ENCODE data around the gene CLEC7A. TPM values are rescaled to one million over a fixed set of nuclear protein-coding genes. Genes with fewer than 3 reads are reported as not detected.

The CLEC7A gene
- total RNA-seq, 1 experiment from 2014 or later: not detected

DNA sequence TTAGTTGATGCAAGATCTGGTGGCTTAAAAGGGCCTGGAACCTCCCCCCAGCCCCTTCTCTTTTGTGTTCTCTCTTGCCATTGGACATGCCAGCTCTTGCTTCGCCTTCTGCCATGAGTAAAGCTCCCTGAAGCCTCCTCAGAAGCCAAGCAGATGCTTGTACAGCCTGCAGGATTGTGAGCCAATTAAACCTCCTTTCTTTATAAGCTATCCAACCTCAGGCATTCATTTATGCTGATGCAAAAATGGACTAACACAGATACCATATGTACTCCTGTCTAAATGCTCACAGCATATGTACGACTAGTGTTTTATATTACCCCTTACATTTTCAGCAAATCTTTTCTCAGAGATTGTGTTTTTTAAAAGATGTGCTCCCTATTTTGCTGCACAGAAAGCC, 57.9 kb downstream of the CLEC7A start:
- in situ Hi-C loops (cut with HindIII; ENCODE audit: low pct_unique_long_range_greater_than_20kb, low sequenced_read_pairs): no loop called here

DNA sequence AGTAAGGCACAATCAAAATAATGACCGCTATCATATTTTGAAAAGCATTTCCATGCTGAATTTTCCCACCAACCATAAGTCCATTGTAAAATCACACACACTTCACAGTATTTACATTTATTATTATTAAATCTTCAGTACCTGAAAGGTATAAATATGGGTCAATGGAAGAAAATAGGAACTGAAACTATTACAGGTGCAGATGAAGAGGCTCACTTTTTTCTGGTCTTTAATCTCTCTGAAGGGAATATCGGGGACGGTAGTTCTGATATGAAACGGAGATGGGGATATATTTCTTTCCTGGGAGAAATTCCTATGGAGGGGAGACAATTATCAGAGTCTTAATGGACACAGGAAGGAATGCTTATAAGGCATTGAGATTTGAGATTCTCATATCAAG, 59.6 kb downstream of the CLEC7A start:
- DNase-seq (ENCODE audit: low read depth, low spot score): no peak
- in situ Hi-C loops (cut with HindIII; ENCODE audit: low pct_unique_long_range_greater_than_20kb, low sequenced_read_pairs): no loop called here

More for the DNA sequence above, 57.9 kb downstream of the CLEC7A start:
- no peak for DNase-seq (ENCODE audit: low read depth, low spot score)

DNA sequence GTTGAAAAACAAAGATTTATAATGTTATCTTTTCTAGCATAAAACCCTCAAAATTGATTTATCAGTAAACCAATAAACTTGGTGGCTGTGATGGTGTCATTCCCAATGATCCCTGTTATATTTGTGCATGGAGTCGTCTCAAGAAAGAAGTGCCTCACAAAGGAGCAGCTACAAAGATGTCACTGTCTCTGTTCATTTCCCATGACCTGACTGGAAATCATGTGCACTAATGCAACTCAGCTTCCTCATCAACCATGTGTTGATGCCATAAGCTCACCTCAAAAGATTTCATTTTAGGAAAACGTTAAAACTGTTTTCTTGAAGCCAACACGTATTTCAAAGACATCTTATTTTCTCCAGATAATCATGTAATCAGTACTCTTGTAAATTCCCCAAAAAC, 60.0 kb downstream of the CLEC7A start:
- DNase-seq (ENCODE audit: low read depth, low spot score): peak; percentile 33
- in situ Hi-C loops (cut with HindIII; ENCODE audit: low pct_unique_long_range_greater_than_20kb, low sequenced_read_pairs): no loop called here

DNA sequence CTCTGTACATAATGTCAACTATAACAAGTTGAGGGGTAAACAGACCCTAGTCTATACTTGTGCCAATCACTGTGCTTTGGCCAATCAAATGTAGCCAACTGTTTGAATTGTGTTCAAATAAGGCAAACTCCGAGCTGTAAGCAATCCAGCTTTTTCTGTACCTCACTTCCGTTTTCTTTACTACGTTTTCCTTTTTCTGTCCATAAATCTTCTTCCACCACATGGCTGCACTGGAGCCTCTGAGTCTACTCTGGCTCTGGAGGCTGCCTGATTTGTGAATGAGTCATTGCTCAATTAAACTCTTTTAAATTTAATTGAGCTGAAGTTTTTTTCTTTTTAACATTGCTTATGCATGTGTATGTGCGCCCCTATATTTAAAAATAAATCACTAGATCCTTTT, 60.9 kb downstream of the CLEC7A start:
- in situ Hi-C loops (cut with HindIII; ENCODE audit: low pct_unique_long_range_greater_than_20kb, low sequenced_read_pairs): no loop called here
- no peak for DNase-seq (ENCODE audit: low read depth, low spot score)

DNA sequence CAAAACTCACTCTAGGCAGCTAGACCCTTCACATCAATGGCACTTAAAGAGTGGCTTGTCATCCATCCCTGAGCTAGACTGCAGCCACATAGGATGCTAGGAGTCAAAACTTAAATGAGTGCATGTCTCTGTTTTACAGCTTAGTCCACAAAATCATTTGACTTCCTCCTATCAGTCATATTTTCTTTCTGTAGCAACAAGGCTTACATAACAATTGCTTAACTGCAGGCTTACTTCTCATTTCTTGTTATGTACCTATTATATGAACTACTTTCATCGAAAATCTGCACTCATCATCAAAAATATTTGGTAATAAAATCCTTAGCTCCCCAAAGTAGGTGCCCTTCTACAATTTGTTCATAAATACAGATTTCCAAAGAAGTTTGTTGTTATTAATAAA, 61.4 kb downstream of the CLEC7A start:
- in situ Hi-C loops (cut with HindIII; ENCODE audit: low pct_unique_long_range_greater_than_20kb, low sequenced_read_pairs): no loop called here
- no peak for DNase-seq (ENCODE audit: low read depth, low spot score)

DNA sequence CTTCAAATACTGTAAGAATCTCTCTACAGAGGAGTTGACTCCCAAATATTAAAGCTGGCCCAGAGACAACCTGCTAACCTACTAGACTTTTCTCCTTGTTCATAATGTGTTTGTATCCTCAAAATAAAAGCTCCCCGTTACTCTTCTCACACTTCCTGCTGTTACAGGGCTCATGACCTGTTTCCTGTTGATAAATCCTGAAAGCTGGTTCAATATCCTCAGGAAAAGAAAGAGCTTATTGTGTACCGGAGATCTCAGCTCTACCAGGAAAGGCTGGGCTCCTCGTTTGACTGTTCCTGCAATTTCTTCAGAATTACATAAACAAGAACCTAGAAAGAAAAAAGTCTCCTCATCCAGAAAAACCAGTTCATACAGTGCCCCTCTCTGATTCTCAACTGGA, 62.1 kb downstream of the CLEC7A start:
- in situ Hi-C loops (cut with HindIII; ENCODE audit: low pct_unique_long_range_greater_than_20kb, low sequenced_read_pairs): no loop called here
- DNase-seq (ENCODE audit: low read depth, low spot score): peak; percentile 93

DNA sequence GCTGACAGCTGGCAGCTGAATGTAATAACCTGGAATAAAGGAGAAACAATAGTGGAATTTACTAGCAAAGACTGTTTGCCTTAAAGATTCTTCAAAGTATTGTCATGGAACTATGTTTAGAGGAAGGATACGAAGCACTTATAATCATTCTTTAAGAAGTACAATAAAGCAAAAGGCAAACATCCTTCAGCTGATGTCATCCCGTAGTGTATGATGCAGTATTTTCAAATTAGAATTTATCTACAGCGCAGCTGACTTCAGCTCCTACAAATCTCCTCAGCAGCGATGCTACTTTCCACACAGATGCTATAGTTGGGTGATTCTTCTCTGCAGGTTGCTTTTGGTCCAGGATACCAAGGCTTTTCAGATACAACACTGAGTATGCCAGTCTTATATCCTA, 62.7 kb downstream of the CLEC7A start:
- peak; percentile 2 for DNase-seq (ENCODE audit: low read depth, low spot score)
- in situ Hi-C loops (cut with HindIII; ENCODE audit: low pct_unique_long_range_greater_than_20kb, low sequenced_read_pairs): no loop called here

Other genes with a start within 250 kb of the CLEC7A start
- gene KLRF2, start 248.7 kb downstream of the CLEC7A start, total RNA-seq (2014; rRNA removed; shearing (Covaris generic)): not detected in 2 replicates
- gene CLEC2A, start 197.8 kb downstream of the CLEC7A start, total RNA-seq (2014; rRNA removed; shearing (Covaris generic)): not detected in 2 replicates
- not detected in 2 replicates for gene CLEC12A, start 158.8 kb downstream of the CLEC7A start, total RNA-seq (2014; rRNA removed; shearing (Covaris generic))
- not detected in 2 replicates for gene CLEC1B, start 131.1 kb downstream of the CLEC7A start, total RNA-seq (2014; rRNA removed; shearing (Covaris generic))
- gene CLEC12B, start 119.6 kb downstream of the CLEC7A start, total RNA-seq (2014; rRNA removed; shearing (Covaris generic)): 0.13 and 0.45 TPM in 2 replicates
- not detected in 2 replicates for gene CLEC9A, start 99.5 kb downstream of the CLEC7A start, total RNA-seq (2014; rRNA removed; shearing (Covaris generic))
- not detected in 2 replicates for gene CLEC1A, start 31.2 kb downstream of the CLEC7A start, total RNA-seq (2014; rRNA removed; shearing (Covaris generic))
- not detected in 2 replicates for gene OLR1, start 41.9 kb upstream of the CLEC7A start, total RNA-seq (2014; rRNA removed; shearing (Covaris generic))
- 0.08 TPM in 1 of 2 replicates, not detected in the other for gene TMEM52B, start 48.8 kb upstream of the CLEC7A start, total RNA-seq (2014; rRNA removed; shearing (Covaris generic))
- gene GABARAPL1, start 82.7 kb upstream of the CLEC7A start, total RNA-seq (2014; rRNA removed; shearing (Covaris generic)): 57.2 and 63.2 TPM in 2 replicates
- gene KLRD1, start 177.7 kb upstream of the CLEC7A start, total RNA-seq (2014; rRNA removed; shearing (Covaris generic)): not detected in 2 replicates

Data from SK-MEL-5 (cell line).